ENCODE data around the gene NUP160. TPM values are rescaled to one million over a fixed set of nuclear protein-coding genes. Genes with fewer than 3 reads are reported as not detected.

The NUP160 gene
- total and polyA plus RNA-seq, 2 of the 8 experiments (the other 6 are each of a cell fraction or from before 2014, with no cell fraction given): 44.6 to 100 TPM

DNA sequence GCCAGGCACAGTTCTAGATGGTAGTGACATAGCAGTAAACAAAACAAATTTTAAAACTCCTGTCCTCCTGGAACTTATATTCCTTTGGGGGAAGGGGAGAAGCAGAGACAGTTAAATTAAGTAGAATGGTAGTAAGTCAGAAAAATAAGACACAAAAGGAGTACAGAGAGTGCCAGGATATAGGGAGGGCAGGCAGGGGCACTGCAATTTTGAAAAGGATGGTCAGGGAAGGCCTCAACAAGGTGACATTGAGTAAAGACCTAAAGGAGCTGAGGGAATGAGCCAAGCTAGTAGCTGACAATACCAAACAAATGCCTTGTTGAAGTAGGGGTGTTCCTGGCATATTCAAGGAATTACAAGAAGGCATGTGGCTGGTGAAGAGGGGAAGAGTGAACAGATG lies 10.2 kb downstream of the NUP160 start:
- no peak overlapping the region for H4K8ac ChIP-seq (ENCODE audit: extremely low read depth, insufficient read depth, low read length)
- no peak overlapping the region for H3K23ac ChIP-seq (ENCODE audit: insufficient read length)
- ChIA-PET POLR2A (ENCODE audit: partially characterized antibody) (interaction anchor here (0.7 to 1.3 kb wide), 3 partner anchors 9 to 13 kb away, joined by 3 to 4 read pairs (median 3); no protein-coding TSS in a partner anchor), CTCF (ENCODE audit: partially characterized antibody) (no interaction called here)
- no peak overlapping the region for H4K91ac ChIP-seq (replicated peaks; ENCODE audit: insufficient read length, low read length)
- H2BK5ac ChIP-seq (ENCODE audit: low read depth, low read length): no peak overlapping the region
- H2BK120ac ChIP-seq (replicated peaks; ENCODE audit: low read depth, low read length): no peak overlapping the region
- peaks cover 0 to 29% of the 10 kb centered on the region in 2 experiments; a peak in 1 of 4 replicates for H3K79me2 ChIP-seq (ENCODE audit: control insufficient read depth in 1 of 2, insufficient read depth in 2 of 2, low read length in 2 of 2)
- no peaks in the 10 kb centered on the region for H3K23me2 ChIP-seq (ENCODE audit: low read depth, low read length)
- DNase-seq (ENCODE audit: low read depth in 1 of 2, low spot score in 2 of 2): no peak
- TF ChIP-seq, protein P1, sequence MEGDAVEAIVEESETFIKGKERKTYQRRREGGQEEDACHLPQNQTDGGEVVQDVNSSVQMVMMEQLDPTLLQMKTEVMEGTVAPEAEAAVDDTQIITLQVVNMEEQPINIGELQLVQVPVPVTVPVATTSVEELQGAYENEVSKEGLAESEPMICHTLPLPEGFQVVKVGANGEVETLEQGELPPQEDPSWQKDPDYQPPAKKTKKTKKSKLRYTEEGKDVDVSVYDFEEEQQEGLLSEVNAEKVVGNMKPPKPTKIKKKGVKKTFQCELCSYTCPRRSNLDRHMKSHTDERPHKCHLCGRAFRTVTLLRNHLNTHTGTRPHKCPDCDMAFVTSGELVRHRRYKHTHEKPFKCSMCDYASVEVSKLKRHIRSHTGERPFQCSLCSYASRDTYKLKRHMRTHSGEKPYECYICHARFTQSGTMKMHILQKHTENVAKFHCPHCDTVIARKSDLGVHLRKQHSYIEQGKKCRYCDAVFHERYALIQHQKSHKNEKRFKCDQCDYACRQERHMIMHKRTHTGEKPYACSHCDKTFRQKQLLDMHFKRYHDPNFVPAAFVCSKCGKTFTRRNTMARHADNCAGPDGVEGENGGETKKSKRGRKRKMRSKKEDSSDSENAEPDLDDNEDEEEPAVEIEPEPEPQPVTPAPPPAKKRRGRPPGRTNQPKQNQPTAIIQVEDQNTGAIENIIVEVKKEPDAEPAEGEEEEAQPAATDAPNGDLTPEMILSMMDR (IDR thresholded peaks at IDR 0.05; ENCODE audit: control extremely low read depth in 1 of 3, insufficient read depth in 1 of 3, low read depth in 1 of 3, low read length in 3 of 3): no peak
- no peak for TF ChIP-seq KDM5A (IDR thresholded peaks at IDR 0.05; ENCODE audit: low read length)
- TF ChIP-seq ZNF274 (IDR thresholded peaks at IDR 0.05; ENCODE audit: borderline replicate concordance, extremely low read depth, low read length): no peak
- TF ChIP-seq CHD1 (IDR thresholded peaks at IDR 0.05; ENCODE audit: low read depth, low read length): no peak
- peak; percentile 28; the same call in 1 of the 2 replicates for TF ChIP-seq POLR2AphosphoS5 (IDR thresholded peaks at IDR 0.05; ENCODE audit: low read depth, low read length)
- TF ChIP-seq ASH2L (IDR thresholded peaks at IDR 0.05; ENCODE audit: low read length): no peak
- no peak overlapping the region for H3K18ac ChIP-seq (ENCODE audit: extremely low read depth, low read length)
- no peak overlapping the region for H3K56ac ChIP-seq (replicated peaks; ENCODE audit: insufficient read length, low read depth, low read length)
- H3K4me1 ChIP-seq (replicated peaks in 1 of 4; ENCODE audit: control insufficient read depth in 3 of 4, insufficient read depth in 4 of 4, low read length in 3 of 4): no peaks in the 10 kb centered on the region
- H2BK12ac ChIP-seq (ENCODE audit: low read depth, low read length): no peak overlapping the region
- peaks cover 2 to 18% of the 10 kb centered on the region in 2 experiments for H4K20me1 ChIP-seq (replicated peaks in 1 of 2; ENCODE audit: control insufficient read depth in 1 of 2, insufficient read depth in 2 of 2, low read length in 2 of 2)
- peaks cover 34 to 92% (median 85%) of the 10 kb centered on the region in 4 experiments for H3K36me3 ChIP-seq (ENCODE audit: control insufficient read depth in 2 of 4, insufficient read depth in 4 of 4, low read length in 3 of 4)
- no peak overlapping the region for H3K4me2 ChIP-seq (ENCODE audit: insufficient read depth in 1 of 2, low read depth in 2 of 2, low read length in 2 of 2)
- H4K5ac ChIP-seq (ENCODE audit: insufficient read length, low read depth, low read length): no peak overlapping the region
- H3K4me3 ChIP-seq (ENCODE audit: extremely low read depth in 1 of 4, insufficient read depth in 2 of 4, low read depth in 3 of 4, low read length in 4 of 4): no peak overlapping the region
- no peak overlapping the region for H2BK15ac ChIP-seq (ENCODE audit: low read length)
- H3K9me3 ChIP-seq (ENCODE audit: insufficient read depth in 2 of 2, low read depth in 1 of 2, low read length in 1 of 2): no peaks in the 10 kb centered on the region
- H3K9ac ChIP-seq (replicated peaks in 1 of 4; ENCODE audit: extremely low read depth in 1 of 4, low read depth in 3 of 4, low read length in 3 of 4): no peak overlapping the region
- H3K27ac ChIP-seq (ENCODE audit: low read depth, low read length): no peak overlapping the region
- no peak overlapping the region for H3K4ac ChIP-seq (replicated peaks; ENCODE audit: insufficient read length, low read depth, low read length)
- H2AK5ac ChIP-seq (ENCODE audit: low read depth, low read length): no peak overlapping the region
- no peak overlapping the region for H2BK20ac ChIP-seq (ENCODE audit: low read length)
- H3K79me1 ChIP-seq (ENCODE audit: low read depth, low read length): 0 out of 2 replicates have a peak, but pooled peaks cover 2% of the 10 kb centered on the region
- FAIRE-seq: no peak
- H3K14ac ChIP-seq (ENCODE audit: insufficient read length): no peak overlapping the region
- no peak overlapping the region for H2AFZ ChIP-seq (ENCODE audit: low read length)
- H3K27me3 ChIP-seq (replicated peaks in 1 of 4; ENCODE audit: control insufficient read depth in 3 of 4, extremely low read depth in 1 of 4, insufficient read depth in 3 of 4, low read length in 3 of 4): no peaks in the 10 kb centered on the region
